Measurements from ENCODE around the gene CMAS.
"Not testable (repeated sequence)": the region's sequence is repeated elsewhere in the genome, so short reads cannot be mapped to it uniquely, and the experiment has no call there.

CMAS gene

DNA sequence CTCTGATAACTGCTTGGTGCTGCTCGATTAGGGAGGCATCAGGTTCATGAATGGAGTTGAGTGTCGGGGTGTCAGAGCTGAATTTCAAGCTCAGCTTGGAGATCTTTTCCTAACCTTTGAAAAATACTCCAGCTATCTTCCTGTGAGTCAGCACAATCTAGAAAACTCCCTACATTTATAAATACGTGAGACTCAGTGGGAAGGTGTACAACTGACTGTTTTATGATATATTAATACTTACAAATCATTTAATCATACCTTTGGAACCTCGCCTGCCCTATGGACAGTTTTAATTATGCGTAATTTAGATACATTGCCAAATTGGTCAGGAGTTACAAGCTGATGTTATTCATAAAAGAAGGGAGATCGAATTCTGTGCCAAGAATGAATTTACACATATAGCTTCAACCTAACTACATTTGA lies 961 bp downstream of the CMAS start:
- DNase-seq: no peak

DNA sequence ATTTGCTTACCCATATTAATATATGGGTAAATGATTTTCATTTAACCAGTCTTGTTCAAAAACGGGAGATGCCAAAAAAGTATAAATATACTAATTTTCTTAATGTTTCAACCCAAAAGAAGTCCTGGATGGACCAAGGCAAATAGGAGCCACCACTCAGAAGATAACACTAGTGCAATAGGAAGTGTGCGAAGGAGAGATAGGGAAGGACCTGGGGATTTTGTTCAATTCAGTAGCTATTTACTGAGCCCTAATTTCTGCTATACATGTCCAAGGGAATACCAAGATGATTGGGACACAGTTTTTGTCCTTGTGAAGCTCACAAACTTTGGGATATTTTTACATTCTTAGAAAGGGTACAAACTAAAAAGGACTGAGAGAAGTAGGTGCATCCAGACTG lies 1.5 kb downstream of the CMAS start:
- no peak for DNase-seq

DNA sequence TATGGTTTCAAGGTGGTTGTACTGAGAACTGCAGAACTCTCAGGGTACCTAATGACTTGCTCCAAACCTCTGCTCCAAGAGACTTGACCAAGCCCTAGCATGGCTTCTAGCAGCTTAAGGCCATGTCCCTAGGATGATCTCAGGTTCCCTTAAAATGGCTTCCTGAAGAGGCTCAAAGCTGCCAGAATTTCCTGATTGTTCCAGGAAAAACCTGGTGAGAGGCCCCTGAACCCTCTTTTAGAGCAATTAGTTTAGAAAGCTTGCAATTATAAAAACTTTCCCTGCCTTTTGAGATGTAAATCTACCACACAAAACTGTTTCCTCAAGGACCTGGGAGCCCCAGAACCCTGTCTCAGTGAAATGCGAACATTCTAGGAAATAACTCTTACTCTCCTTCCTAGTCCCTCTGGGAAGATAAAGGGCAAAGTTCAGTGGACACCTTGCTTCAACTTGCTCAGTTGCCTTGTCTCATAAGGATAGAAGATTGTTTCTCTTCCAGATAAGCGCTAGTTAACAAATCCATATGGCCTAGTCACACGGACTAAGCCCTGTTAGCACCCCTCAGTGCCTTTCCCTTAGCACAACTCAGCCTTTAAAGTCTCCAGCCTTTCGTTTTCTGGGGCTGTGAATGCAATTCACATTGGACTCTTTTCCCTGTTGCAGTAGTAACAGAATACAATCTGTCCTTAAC lies 2.5 kb downstream of the CMAS start:
- DNase-seq: no peak

DNA sequence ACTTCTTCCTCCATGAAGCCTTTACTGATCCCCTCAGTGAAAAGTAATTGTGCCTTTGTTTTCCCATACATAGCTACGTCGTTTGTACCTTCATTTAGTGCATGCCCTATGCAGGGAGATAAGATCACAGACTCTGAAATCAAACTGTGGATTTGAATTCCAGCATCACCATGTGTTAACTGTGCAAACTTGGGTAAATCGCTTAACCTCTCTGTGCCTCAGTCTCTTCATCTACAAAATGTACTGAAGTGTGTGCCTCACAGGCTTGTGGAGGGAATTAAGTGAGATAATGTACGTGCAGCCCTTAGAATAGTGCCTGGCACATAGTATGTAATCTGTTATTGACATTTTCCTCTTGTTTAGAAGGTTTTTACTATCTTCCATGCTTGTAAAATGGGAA lies 4.1 kb downstream of the CMAS start:
- no peak for DNase-seq

DNA sequence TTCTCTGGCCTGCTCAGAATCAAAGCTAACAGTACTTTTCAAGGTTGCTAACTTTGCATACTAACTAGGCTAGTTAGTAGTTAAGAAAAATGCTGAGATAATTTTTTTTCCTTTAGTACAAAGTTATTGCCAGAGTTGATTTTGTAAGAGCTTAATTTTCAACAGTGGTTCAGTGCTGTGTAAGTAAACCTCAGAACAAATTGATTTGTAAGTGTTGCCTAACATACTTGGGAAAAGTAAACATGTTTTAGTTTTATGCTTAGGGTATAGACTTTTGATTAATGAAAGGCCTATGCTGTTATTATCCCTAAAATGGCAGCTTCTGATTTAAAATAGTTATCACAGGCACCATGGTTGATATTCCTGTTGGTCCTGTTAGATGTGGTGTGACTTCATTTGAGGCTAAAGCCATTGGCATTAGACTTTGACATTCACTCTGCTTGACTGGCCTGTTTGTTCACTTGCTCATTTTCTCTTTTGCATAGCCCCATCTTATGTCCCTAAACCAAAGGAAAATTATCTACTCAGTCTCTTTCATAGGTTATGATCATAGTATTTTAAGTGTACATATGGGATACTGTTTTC lies 5.2 kb downstream of the CMAS start:
- no peak for DNase-seq

DNA sequence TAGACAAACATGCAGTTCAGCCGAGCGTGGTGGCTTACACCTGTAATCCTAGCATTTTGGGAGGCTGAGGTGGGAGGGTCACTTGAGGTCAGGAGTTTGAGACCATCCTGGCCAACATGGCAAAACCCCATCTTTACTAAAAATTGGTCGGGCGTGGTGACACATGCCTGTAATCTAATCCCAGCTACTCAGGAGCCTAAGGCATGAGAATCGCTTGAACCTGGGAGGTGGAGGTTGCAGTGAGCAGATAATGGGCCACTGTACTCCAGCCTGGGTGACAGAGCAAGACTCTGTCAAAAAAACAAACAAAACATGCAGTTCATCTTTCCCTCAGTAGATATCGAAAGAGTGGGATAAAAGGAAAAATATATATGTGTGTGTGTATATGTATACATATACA lies 7.0 kb downstream of the CMAS start:
- DNase-seq: not testable (repeated sequence)

DNA sequence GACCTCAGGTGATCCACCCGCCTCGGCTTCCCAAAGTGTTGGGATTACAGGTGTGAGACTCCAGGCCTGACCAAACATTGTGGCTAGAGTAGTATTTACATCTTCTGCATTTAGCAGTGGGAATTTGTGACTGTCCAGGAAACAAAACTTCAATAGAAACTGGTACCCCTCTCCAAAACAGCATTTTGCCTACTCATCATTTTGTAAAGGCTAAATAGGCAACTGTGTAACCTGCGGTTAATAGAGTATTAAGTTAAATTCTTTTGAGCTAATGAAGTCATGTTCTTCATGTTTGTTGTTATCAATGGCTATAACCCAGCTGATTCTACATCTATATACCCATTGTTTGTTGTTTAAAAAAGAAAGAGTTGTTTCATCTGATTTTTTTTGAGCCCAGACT lies 8.1 kb downstream of the CMAS start:
- no peak for DNase-seq

DNA sequence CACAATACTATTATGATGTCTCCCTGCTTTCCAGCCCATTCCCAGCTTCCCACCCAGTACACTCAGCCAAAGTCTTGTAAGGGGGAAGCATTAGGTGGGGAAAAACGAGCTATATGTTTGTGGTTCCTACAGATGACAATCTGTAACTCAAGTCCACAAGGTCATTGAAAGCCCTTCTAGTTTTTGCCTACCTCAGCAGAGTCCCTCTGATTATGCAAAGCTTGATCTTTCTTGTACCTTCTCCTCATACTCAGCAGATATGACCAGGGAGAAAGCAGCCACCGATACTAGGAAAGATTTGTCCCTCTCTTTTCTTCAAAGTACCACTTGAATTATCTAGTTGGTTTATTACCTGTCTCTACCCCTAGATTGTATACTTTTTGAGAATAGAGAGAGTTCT lies 10.6 kb downstream of the CMAS start:
- no peak for DNase-seq

DNA sequence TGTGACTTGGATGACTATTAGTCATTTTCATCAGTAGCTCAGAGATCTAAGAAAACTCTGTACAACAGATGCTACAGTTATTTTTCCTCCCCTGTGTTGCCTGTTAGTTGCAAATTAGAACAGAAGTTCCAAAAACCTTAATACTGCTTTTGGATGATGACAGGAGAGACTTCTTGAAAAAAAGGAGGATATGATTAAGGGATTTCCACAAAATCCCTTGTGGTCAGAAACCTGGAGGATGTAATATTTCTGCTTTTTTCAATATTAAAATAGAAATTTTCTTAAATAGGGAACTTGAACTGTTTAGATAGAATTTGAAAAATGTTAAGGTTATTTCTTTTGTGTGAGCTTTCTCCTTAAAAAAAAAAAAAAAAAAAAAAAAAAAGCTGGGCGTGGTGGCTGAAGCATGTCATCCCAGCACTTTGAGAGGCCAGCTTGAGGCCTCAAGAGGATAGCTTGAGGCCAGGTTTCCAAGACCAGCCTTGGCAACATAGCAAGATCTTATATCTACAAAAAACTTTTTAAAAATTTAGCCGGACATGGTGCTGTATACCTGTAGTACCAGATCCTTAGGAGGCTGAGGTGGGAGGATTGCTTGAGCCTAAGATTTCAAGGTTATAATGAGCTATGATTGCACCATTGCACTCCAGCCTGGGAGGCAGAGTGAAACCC lies 14.1 kb downstream of the CMAS start:
- DNase-seq: no peak

DNA sequence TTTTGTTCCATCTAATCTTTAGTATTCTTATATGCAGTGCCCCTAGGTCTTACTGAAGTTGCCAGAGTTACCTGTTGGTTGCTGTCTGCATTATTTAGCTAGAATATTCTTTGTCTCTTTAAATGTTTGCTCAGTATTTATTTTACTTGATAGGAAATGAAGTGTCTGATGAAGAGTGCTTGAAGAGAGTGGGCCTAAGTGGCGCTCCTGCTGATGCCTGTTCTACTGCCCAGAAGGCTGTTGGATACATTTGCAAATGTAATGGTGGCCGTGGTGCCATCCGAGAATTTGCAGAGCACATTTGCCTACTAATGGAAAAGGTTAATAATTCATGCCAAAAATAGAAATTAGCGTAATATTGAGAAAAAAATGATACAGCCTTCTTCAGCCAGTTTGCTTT lies 18.9 kb downstream of the CMAS start:
- DNase-seq: no peak

DNA sequence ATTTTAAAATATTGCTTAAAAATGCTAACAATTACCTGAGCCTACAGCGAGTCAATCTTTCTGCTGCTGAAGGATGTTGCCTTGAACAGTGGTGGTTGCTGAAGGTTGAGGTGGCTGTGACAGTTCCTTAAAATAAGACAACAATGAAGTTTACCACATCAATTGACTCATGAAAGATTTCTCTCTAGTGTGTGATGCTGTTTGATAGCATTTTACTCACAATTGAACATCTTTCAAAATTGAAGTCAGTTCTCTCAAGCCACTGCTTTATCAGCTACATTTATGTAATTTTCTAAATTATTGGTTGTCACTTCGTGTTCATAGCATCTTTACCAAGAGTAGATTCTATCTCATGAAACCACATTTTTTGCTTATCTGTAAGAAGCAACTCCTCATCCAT lies 20.3 kb downstream of the CMAS start:
- no peak for DNase-seq

DNA sequence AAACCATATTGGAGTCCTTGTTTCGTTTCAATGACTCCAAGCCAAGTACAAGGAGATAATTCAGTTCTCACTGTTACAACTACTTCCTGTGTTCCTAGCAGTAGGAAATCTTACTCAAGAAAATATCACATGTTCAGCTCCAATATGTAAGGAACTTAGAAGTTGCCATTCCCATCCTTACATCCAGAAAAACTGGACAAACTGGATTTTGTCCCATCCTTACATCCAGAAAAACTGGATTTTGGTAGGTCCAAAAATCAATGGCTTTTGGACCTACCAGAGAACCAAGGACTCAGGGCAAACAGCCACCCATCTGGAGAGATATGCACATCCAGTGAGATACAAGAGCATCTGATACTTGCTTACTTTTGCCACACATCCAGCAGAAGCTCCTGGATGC lies 23.8 kb downstream of the CMAS start:
- DNase-seq: no peak

DNA sequence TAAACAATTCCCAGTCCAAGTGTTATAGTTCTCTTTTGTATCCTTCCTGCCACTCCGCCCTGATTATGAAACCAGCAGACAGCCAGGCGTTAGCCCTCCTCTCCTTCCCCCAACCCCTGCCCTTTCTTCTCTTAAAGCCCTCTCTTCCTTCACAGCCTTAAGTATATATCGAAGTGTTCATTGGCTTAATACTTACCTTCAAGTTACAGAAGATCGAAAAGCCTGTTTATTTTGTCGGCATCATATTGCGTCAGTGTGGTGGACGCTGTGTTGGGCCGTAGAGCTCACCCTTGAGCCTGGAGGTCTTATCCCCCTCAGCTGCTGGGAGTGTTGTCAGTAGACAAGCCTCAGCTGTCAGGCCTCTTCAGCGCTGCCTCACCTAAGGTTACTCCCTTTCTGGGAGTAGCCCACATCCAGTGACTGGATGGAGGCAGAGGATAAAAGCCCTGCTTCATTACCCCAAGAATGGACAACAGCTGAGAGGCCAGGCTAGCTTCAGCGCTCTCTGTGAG lies 36.2 kb downstream of the CMAS start:
- DNase-seq: no peak

DNA sequence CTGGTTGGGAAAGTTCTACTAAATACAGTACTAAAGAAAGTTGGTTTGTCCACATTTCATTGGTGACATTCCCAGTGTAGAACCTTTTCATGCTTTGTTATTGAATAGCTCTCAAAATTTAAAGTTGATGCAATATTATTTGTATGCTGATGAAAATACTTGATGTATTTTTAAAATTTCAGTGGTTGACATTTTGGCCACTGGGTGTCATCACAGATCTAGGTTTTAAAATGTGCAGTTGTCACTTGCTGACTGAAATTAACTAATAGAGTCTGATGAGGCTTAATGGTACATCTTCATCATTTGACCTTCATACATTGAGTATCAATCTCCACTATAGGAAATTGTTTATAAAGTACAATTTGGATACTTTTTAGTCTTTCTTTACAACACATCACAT lies 37.1 kb downstream of the CMAS start:
- peak in 5 of 56 donors; percentile 1 to 50 (median 13) for DNase-seq

DNA sequence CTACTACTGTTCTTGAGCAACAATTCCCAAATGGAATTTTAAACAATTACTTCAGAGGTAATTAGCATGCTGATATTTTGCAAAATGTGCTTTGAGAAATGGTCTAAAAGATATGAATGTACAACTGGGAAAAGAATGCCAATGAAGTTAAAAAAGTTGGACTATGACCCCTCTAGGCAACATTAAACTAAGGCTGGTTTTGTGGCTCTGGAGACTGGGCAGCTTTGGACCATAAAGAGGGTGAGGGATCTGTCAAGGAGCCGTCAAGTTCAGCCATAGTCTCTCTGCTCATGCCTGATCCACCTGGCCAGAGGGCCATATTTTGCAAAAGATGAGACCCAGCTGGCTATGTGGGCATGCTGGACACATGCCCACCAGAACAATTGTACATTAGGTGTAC lies 38.8 kb downstream of the CMAS start:
- no peak for DNase-seq

DNA sequence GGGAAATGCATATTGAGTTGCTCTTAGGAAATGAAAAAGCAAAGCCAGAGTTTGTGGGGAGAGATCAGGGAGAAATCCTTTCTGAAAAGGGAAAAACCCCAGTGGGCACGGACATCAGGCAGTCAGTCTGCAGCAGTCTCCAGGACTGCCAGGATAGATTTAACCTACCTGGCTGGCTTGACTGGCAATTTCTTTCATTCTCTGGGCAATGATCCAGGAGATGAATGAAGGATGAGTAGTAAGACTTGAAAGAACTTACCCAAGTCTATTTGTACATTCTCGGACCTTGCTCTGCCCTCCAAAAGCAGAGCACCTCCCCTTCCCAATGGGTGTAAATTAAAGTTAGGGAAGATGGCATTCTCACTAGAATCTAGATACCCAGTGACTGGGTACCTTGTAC lies 42.9 kb downstream of the CMAS start:
- DNase-seq: no peak

DNA sequence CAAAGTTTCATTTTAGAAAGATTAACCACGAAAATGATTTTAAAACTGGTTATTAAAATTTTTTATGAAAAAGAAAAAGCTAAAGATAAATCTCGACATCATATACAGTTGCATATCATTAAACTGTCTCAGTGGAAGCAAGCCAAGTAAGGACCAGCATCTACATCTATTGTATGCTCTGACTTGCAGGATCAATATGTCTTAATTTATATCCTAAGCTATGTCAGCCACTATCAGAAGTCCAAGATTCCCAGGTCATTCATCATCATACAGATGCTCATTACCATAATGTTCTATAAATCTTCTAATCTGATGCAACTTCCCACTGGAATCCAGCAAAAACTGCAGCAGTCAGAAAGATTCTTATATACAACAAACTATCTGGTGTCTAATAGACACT lies 43.5 kb downstream of the CMAS start:
- DNase-seq: no peak

DNA sequence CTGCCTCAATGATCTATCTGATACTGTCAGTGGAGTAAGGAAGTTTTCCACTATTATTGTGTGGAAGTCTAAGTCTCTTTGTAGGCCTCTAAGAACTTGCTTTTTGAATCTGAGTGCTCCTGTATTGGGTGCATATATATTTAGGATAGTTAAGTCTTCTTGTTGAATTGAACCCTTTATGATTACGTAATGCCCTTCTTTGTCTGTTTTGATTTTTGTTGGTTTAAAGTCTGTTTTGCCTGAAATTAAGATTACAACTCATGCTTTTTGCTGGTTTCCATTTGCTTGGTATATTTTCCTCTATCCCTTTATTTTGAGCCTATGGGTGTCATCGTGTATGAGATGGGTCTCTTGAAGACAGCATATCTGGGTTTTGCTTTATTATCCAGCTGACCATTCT lies 53.0 kb downstream of the CMAS start:
- DNase-seq: not testable (repeated sequence)

DNA sequence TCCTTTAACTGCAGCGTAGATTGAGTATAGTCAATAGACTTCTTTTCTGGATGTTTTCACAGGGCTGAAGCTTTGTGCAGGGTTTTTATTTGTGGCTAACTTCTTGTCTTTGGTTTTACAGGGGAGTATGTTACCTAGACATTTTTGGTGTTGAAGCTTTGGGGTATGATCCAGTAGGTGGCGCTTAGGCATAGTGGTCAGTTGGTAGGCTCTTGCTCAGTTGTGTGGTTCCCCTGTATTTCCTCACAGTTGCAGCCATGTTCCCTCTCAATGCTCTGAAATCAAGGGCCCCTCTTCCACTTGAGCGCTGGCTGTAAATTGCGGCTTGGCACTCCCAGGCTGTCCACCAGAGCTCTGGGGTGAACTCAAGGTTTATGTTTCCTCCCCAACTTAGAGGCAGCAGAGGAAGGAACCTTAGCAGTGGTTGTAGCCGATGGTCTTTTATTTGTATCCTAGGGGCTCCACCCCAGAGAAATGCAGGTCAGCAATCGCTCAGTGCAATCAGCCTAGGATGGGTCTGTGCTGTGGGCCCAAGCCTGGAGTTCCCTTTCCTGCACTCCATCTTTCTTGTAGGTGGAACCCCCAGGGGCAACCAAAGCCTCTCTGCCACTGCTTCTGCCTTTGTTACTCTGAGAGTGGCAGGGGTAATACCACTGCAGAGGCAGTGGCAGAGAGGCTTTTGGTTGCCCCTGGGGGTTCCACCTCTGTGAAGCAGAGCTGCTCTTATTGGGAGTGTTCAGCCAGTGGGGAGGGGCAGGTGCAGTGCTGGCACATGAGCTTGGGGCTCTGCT lies 55.1 kb downstream of the CMAS start:
- DNase-seq: peak in 23 of 56 donors; percentile 1 to 39 (median 15)

DNA sequence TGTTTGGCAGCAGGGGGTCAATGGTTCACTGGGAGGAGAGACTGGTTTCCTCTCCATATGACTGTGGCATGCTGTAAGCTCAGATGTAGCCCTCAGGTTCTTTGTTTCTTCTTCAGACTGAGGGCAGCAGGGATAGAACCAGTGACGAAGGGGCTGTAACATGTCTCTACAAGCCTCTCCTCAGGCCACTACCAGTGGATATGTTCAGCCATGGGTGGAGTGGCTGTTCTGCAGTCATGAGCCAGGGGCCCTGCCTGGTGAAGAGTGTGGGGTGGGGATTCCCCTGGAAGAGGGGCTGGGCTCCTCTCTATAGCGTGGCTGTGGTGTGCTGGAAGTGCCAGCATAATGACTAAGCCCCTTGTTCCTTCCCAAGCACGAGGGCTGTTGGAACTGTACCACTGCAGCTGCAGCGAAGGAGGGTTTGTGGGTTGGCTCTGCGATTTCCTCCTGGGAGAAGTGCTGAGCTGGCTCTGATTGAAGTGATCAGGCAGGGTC lies 55.8 kb downstream of the CMAS start:
- peak in 50 of 56 donors; percentile 15 to 80 (median 54) for DNase-seq

DNA sequence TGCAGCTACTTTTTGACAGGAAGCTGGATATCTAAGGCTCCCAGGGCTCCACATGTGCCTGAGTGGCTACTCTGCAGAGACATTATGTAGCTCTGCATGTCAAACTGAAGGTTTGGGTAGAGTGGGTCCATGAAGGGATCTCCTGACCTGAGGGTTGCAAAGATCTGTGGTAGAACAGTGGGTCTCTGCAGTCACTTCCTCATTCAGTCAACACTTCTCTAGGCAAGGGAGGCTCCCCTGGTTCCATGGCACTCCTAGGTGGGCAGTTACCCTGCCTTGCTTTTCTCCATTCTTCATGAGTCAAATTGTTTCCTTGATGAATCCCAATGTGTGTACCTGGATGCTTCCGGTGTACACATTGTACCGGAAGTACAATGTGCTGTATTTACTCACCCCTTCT lies 57.4 kb downstream of the CMAS start:
- no peak for DNase-seq

DNA sequence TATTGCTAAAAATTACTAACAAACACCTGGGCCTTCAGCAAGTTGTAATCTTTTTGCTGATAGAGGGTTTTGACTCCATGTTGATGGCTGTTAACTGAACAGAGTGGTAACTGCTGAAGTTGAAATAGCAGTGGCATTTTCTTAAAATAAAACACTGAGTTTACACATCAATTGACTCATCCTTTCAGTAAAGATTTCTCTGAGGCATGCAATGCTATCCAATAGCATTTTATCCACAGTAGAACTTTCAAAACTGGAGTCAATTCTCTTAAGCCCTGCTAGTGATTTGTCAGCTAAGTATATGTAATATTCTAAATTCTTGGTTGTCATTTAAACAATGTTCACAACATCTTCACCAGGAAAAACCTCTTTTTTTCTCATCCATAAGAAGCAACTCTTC lies 59.5 kb downstream of the CMAS start:
- no peak for DNase-seq
